HFFc6 (cell line): Measurements from ENCODE around the gene DOCK4. TPM values are rescaled to one million over a fixed set of nuclear protein-coding genes. Genes with fewer than 3 reads are reported as not detected.

Source experiments
- DNase-seq: peaks from one replicate; pipeline ENCODE4 v3.0.0-alpha.2; 2018
- H3K27ac Mint-ChIP-seq: 2 replicates; pipeline ENCODE4 v1.8.0; 2020; ENCODE audit warnings: mild to moderate bottlenecking, mixed read lengths
- H3K27me3 Mint-ChIP-seq: 2 replicates; pipeline ENCODE4 v1.8.0; 2021; ENCODE audit warnings: mild to moderate bottlenecking, moderate library complexity, mixed read lengths; ENCODE audit not compliant: insufficient read depth
- H3K36me3 Mint-ChIP-seq: 2 replicates; pipeline ENCODE4 v1.8.0; 2021; ENCODE audit warnings: low read depth, mixed read lengths
- H3K4me1 Mint-ChIP-seq: 2 replicates; pipeline ENCODE4 v1.8.0; 2020; ENCODE audit warnings: low read depth, mixed read lengths
- H3K4me3 Mint-ChIP-seq: 2 replicates; pipeline ENCODE4 v1.8.0; 2020; ENCODE audit warnings: mild to moderate bottlenecking, moderate library complexity, mixed read lengths
- H3K9me3 Mint-ChIP-seq: 2 replicates; pipeline ENCODE4 v1.8.0; 2020; ENCODE audit warnings: mild to moderate bottlenecking, mixed read lengths
- total RNA-seq, 6 experiments: library from RNA; stranded (reverse); fragmentation: NEBNext Ultra II Directional; extraction: Animal tissue kit (Norgen Biotek cat#: 25700); gene quantifications; 2 replicates in 1 of 6; 3 replicates in 5 of 6; pipeline ENCODE4 v1.2.3, GENCODE V29; 2021
- TF ChIP-seq, protein P1 (sequence below): fragments of 200-600 bp; sonication (generic); IDR thresholded peaks from 2 replicates; pipeline ENCODE4 v1.5.0; 2021; ENCODE audit warnings: antibody characterized with exemption, mild to moderate bottlenecking

Gene DOCK4
- total RNA-seq, 6 experiments from 2014 or later: 2.2 to 3.9 (median 3.3) TPM

DNA sequence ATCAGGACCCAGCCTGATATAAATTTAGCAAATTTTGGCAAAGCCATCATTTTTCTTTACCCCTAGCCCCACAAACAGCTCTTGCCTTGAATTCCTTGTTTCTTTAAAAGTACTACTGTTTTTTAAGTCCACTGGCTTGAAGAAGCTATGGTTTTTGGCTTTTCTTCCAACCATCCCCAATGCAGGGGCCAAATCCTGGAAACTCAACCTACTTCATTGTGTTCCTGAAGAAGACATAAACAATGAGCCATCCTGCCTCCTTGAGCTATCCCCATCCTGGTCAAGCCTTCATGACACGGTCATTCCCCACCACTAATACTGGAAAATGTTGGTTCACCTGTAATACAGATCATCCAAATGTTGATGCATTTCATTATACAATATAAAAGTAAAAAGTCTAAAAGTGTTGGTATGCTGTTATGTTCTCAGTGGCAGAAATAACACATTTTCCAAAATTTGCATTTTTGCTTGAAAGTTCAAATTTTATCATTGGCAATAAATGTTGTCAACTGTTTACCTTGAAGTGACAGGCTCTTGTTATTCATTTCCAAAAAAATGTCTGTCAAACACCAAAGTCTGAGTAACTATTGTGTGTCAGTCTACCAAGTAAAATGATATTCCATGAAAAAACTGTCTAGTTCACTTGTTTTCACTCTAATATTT is 92.2 kb downstream of the DOCK4 start:
- peaks cover 10% of the 10 kb centered on the region for H3K4me1 Mint-ChIP-seq
- H3K27ac Mint-ChIP-seq: no peak overlapping the region
- no peak overlapping the region for H3K4me3 Mint-ChIP-seq
- no peaks in the 10 kb centered on the region for H3K9me3 Mint-ChIP-seq
- H3K27me3 Mint-ChIP-seq: peaks cover 6% of the 10 kb centered on the region
- no peak for DNase-seq
- TF ChIP-seq, protein P1, sequence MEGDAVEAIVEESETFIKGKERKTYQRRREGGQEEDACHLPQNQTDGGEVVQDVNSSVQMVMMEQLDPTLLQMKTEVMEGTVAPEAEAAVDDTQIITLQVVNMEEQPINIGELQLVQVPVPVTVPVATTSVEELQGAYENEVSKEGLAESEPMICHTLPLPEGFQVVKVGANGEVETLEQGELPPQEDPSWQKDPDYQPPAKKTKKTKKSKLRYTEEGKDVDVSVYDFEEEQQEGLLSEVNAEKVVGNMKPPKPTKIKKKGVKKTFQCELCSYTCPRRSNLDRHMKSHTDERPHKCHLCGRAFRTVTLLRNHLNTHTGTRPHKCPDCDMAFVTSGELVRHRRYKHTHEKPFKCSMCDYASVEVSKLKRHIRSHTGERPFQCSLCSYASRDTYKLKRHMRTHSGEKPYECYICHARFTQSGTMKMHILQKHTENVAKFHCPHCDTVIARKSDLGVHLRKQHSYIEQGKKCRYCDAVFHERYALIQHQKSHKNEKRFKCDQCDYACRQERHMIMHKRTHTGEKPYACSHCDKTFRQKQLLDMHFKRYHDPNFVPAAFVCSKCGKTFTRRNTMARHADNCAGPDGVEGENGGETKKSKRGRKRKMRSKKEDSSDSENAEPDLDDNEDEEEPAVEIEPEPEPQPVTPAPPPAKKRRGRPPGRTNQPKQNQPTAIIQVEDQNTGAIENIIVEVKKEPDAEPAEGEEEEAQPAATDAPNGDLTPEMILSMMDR: no peak
- H3K36me3 Mint-ChIP-seq: no peaks in the 10 kb centered on the region

DNA sequence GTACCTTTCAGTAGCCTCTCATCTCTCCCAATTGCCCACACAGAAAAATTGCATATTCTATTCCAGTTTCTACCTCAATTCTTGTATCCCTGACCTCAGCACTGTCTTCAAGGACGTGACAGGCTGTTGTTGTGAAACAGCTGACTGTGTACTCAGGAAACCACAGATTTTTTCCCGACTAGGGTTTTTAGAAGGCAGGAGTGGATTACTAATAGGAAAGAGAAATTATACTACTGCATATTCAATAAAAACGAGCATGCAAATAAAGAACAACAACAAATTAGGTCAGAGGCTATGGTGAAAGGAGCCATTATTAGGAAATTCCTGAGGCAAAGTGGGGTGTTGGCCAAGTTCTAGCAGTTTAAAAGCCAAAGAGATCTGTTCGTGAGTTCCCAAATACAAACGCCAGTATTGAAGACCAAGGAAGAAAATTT is 93.4 kb downstream of the DOCK4 start:
- Mint-ChIP-seq H3K4me3 (peak overlapping the region; percentile 3; the same call in 1 of the 2 replicates), H3K36me3 (no peaks in the 10 kb centered on the region), H3K4me1 (peaks cover 10% of the 10 kb centered on the region), H3K27me3 (peaks cover 5% of the 10 kb centered on the region; the same call in 1 of the 2 replicates), H3K9me3 (no peaks in the 10 kb centered on the region), H3K27ac (no peak overlapping the region)
- TF ChIP-seq, protein P1: no peak
- peak; percentile 44 for DNase-seq

DNA sequence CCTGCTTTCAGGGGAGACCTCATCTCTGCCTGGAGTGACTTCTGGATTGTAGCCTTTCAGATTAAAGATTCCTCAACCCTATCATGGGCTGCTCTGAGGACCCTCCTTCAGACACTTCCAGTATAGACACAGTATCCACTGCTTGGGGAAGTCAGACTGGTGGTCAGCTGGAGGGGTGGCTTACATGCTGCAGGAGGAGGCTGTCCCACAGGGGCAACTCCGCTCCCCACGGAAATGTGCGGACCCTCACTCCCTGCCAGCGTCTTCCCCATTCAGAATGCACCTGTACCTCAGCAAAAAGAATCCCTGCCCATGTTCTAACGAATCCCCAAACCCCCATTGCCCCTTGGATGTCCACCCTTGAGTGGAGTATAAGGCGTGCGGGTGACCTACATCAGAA is 95.5 kb downstream of the DOCK4 start:
- TF ChIP-seq, protein P1: no peak
- no peak overlapping the region for H3K4me3 Mint-ChIP-seq
- DNase-seq: no peak
- H3K27me3 Mint-ChIP-seq: peaks cover 3% of the 10 kb centered on the region
- H3K4me1 Mint-ChIP-seq: peaks cover 10% of the 10 kb centered on the region
- no peaks in the 10 kb centered on the region for H3K36me3 Mint-ChIP-seq
- no peaks in the 10 kb centered on the region for H3K9me3 Mint-ChIP-seq
- H3K27ac Mint-ChIP-seq: no peak overlapping the region

DNA sequence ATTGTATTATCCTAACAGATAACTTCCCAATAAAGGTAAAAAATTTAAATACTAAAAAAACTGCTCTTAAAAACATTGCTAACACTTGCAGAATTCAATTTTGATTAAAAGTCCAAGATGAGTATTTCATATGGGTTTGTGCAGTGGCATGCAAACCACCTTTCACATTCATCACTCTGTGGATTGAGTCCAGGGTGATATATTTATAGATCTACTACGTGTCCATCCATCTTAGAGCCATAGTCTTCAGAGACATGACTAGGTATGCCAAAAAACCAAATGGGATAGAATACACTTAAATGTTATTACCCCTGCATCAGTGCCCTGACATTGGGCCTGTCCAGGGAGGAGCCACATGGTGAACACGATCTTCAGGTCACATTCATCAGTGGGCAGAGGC is 96.0 kb downstream of the DOCK4 start:
- no peak overlapping the region for H3K4me3 Mint-ChIP-seq
- TF ChIP-seq, protein P1: no peak
- H3K27me3 Mint-ChIP-seq: peaks cover 3% of the 10 kb centered on the region
- H3K36me3 Mint-ChIP-seq: no peaks in the 10 kb centered on the region
- H3K27ac Mint-ChIP-seq: no peak overlapping the region
- H3K9me3 Mint-ChIP-seq: no peaks in the 10 kb centered on the region
- H3K4me1 Mint-ChIP-seq: peaks cover 10% of the 10 kb centered on the region
- DNase-seq: no peak

DNA sequence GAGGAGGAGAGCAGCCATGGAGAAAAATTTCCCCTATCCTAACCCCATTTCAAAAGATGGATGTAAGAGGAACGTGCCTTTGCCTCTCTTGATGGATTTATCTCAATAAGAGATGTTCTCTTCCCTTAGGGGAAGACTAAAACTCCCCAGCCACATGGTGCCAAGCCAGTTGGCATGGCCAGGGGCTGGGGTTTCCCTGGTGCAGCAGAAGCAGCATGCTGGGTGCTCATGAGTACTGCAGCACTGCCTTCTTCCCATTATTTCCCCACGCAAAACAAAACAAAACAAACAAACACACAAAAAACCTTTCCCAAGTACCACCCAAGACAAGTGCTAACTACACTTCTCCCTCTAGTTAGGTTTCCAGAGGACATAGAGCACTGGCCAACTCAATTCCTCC is 97.2 kb downstream of the DOCK4 start:
- TF ChIP-seq, protein P1: no peak
- Mint-ChIP-seq H3K27ac (no peak overlapping the region), H3K4me3 (no peak overlapping the region), H3K27me3 (peaks cover 3% of the 10 kb centered on the region), H3K36me3 (no peaks in the 10 kb centered on the region), H3K9me3 (no peaks in the 10 kb centered on the region), H3K4me1 (peaks cover 10% of the 10 kb centered on the region)
- DNase-seq: no peak
